Measurements from ENCODE around the gene AGPS. TPM values are rescaled to one million over a fixed set of nuclear protein-coding genes. Genes with fewer than 3 reads are reported as not detected.

The AGPS gene
- total RNA-seq, 4 donors from 2014 or later: 23.1 to 38.8 (median 24.7) TPM

DNA sequence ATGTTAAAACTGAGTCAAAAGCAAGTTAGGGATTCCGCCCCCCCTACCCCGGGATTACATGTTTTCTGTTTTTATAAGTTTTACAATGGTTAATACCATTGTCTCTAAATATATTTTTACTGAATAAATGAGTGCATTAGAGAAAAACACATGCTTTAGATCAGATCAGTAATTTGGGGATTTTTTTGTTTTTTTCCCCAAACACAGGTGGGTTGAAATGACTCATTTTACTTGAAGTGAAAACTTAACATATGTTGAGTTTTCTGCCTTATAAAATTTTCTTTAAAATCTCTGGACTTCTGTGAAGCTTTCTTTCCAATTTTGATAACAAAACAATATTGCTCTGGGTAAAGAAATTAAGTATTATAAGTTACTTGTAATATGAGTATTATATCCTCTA is 114.4 kb downstream of the AGPS start:
- Histone ChIP-seq H3K4me3 (replicated peaks in 1 of 3) (no peak overlapping the region), H3K4me1 (no peaks in the 10 kb centered on the region), H3K36me3 (no peaks in the 10 kb centered on the region), H3K27me3 (no peaks in the 10 kb centered on the region), H3K9me3 (no peaks in the 10 kb centered on the region), H3K27ac (no peak overlapping the region)
- TF ChIP-seq, protein P1, sequence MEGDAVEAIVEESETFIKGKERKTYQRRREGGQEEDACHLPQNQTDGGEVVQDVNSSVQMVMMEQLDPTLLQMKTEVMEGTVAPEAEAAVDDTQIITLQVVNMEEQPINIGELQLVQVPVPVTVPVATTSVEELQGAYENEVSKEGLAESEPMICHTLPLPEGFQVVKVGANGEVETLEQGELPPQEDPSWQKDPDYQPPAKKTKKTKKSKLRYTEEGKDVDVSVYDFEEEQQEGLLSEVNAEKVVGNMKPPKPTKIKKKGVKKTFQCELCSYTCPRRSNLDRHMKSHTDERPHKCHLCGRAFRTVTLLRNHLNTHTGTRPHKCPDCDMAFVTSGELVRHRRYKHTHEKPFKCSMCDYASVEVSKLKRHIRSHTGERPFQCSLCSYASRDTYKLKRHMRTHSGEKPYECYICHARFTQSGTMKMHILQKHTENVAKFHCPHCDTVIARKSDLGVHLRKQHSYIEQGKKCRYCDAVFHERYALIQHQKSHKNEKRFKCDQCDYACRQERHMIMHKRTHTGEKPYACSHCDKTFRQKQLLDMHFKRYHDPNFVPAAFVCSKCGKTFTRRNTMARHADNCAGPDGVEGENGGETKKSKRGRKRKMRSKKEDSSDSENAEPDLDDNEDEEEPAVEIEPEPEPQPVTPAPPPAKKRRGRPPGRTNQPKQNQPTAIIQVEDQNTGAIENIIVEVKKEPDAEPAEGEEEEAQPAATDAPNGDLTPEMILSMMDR (IDR thresholded peaks at IDR 0.05): no peak
- TF ChIP-seq POLR2A (IDR thresholded peaks at IDR 0.05): no peak
- intact Hi-C loops (cut with DNase I): no loop called here
- DNase-seq: no peak
- WGBS, 2 donors: 95 to 97% methylated on average over 2 of the region's 2 CpGs

DNA sequence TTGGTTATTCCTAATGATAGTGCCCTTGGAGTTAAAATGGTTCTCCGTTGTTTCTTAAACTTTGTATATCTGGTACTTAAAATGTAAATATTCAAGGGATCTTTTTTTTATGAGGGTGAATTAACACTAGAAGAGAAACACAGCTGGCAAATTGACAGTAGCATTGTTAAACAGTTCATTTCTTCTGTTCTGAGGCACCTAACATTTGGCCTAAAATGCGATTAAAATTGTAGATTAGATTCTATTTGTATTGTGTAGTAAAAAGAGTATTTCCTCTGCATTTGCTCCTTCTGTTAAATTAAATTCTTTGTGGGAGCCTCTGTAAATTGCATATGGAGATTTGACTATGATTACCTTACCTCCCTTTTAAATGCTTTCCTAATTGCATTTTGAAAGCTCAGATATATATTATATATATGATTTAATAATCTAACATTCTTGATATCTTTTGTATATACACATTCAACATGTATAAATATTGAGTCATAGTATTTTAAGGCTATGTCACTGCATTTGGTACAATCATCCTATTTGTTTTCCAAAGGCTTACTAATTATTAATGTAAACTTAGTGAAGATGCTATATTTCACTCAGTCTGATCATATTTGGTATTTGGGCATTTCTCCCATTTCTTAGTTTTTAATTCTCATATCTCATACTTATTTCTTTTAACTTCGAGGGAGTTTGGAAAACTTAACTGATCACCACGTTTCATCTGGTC is 124.4 kb downstream of the AGPS start:
- WGBS, 2 donors: 92 to 94% methylated on average over 4 of the region's 4 CpGs
- H3K4me3 ChIP-seq (replicated peaks in 1 of 3): no peak overlapping the region
- no peak overlapping the region for H3K27ac ChIP-seq
- no peaks in the 10 kb centered on the region for H3K9me3 ChIP-seq
- intact Hi-C loops (cut with DNase I): no loop called here
- no peaks in the 10 kb centered on the region for H3K36me3 ChIP-seq
- H3K4me1 ChIP-seq: no peaks in the 10 kb centered on the region
- TF ChIP-seq, protein P1 (IDR thresholded peaks at IDR 0.05): no peak
- TF ChIP-seq POLR2A (IDR thresholded peaks at IDR 0.05): no peak
- DNase-seq: no peak
- H3K27me3 ChIP-seq: no peaks in the 10 kb centered on the region

DNA sequence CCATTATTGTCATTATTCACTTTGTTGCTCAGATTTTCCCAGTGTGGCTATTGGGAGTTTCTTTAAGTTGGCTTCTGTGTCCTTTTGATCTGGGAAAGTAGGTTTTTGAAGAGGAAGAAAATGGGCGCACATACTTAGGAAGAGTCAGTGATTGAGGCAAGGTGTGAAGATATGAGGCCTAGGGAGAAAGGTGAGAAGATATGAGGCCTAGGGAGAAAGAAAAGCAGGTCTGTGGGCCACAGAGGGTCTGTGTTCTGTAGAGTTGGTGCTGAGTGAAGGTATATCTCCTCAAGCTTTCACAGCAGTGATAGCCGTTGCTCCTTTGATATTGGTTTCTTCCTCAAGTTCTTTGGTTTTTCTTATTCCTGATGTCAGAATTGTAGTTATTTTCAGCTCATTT is 126.2 kb downstream of the AGPS start:
- Histone ChIP-seq H3K4me1 (no peaks in the 10 kb centered on the region), H3K4me3 (replicated peaks in 1 of 3) (no peak overlapping the region), H3K27me3 (no peaks in the 10 kb centered on the region), H3K27ac (no peak overlapping the region), H3K36me3 (no peaks in the 10 kb centered on the region), H3K9me3 (no peaks in the 10 kb centered on the region)
- no peak for DNase-seq
- 97 to 98% methylated on average over 2 of the region's 2 CpGs for WGBS, 2 donors
- intact Hi-C loops (cut with DNase I): no loop called here
- TF ChIP-seq, protein P1 (IDR thresholded peaks at IDR 0.05): no peak
- TF ChIP-seq POLR2A (IDR thresholded peaks at IDR 0.05): no peak

DNA sequence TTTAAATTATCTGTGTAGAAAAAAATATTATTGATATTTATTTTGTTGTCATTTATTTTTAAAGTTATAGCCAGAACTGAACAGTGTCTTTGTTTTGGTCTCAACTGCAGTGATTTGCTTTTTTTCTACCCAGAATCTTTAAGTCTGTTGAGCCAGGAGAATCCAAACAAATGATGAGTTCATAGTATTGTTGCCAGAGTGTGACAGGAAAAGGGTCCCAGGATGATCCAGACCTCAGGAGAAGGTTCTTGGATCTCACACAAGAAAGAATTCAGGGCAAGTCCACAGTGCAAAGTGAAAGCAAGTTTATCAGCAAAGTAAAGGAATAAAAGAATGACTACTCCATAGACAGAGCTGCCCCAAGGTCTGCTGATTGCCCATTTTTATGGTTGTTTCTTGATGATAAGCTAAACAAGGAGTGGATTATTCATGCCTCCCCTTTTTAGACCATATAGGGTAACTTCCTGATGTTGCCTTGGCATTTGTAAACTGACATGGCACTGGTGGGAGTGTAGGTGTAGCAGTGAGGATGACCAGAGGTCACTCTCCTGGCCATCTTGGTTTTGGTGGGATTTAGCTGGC is 127.1 kb downstream of the AGPS start:
- intact Hi-C loops (cut with DNase I): no loop called here
- no peak overlapping the region for H3K27ac ChIP-seq
- no peak for DNase-seq
- no peak for TF ChIP-seq POLR2A (IDR thresholded peaks at IDR 0.05)
- TF ChIP-seq, protein P1 (IDR thresholded peaks at IDR 0.05): no peak
- no peak overlapping the region for H3K4me3 ChIP-seq (replicated peaks in 1 of 3)
- H3K27me3 ChIP-seq: no peaks in the 10 kb centered on the region
- no peaks in the 10 kb centered on the region for H3K4me1 ChIP-seq
- H3K9me3 ChIP-seq: no peaks in the 10 kb centered on the region
- no peaks in the 10 kb centered on the region for H3K36me3 ChIP-seq

DNA sequence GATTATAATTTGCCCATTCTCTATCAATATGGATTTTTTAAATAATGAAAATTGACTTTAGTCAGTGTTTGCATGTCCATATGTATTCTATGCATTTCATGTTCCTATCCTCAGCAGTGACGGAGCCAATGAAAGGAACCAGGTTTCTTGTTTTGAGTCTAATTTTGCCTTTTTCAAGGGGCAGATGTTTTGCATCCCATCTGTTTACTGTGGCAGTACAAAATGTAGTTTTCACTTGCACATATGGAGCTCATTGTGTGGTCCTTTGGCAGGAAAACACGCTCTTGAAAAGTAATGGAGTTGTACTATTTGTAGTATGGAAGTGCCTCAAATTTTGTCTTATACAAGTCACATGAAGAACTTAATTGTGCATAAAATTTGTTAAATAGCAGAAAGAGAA is 127.8 kb downstream of the AGPS start:
- no peaks in the 10 kb centered on the region for H3K4me1 ChIP-seq
- 90 to 92% methylated on average over 2 of the region's 2 CpGs for WGBS, 2 donors
- H3K4me3 ChIP-seq (replicated peaks in 1 of 3): no peak overlapping the region
- H3K9me3 ChIP-seq: no peaks in the 10 kb centered on the region
- TF ChIP-seq, protein P1 (IDR thresholded peaks at IDR 0.05): no peak
- no peak for TF ChIP-seq POLR2A (IDR thresholded peaks at IDR 0.05)
- no peaks in the 10 kb centered on the region for H3K36me3 ChIP-seq
- no peak overlapping the region for H3K27ac ChIP-seq
- H3K27me3 ChIP-seq: no peaks in the 10 kb centered on the region
- intact Hi-C loops (cut with DNase I): no loop called here
- DNase-seq: no peak
